ENCODE data around the gene MPIG6B.

DNA sequence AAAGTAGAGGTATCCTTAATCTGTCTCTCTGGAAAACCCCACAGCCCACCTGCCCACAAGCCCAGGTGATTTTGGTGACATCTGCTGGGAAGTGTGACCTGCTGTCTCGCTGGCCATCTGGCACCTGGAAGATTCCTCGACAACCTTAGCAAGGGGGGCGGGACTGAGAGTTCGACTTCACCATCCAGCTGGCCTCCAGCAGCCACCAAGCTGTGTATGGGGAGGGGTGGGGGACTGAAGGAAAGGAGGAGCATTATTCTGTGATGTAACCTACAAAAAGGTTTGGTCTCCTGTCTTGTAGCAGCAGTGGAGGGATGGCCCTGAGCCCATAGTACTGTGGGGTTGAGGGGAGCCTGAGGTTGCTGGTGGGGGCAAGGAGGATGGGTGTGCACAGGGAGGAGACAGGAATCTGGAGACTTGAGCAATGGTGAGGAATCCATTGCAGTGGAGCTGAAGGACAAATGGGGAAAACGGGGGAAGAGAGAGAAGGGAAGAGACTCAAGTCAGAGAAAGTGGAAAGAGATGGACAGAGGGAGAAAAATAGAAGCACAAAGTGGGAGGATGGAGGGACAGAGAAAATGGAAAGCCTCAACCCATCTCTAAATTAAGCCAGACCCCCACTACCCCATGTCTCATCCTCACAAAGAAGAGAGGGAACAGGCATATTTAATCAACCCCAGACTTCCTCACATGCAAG is 12.5 kb upstream of the MPIG6B start:
- TF ChIP-seq, protein P1, sequence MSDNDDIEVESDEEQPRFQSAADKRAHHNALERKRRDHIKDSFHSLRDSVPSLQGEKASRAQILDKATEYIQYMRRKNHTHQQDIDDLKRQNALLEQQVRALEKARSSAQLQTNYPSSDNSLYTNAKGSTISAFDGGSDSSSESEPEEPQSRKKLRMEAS (IDR thresholded peaks at IDR 0.05) = no peak
- no peak for TF ChIP-seq TAF1 (conservative IDR thresholded peaks at IDR 0.05)
- TF ChIP-seq, protein P2, sequence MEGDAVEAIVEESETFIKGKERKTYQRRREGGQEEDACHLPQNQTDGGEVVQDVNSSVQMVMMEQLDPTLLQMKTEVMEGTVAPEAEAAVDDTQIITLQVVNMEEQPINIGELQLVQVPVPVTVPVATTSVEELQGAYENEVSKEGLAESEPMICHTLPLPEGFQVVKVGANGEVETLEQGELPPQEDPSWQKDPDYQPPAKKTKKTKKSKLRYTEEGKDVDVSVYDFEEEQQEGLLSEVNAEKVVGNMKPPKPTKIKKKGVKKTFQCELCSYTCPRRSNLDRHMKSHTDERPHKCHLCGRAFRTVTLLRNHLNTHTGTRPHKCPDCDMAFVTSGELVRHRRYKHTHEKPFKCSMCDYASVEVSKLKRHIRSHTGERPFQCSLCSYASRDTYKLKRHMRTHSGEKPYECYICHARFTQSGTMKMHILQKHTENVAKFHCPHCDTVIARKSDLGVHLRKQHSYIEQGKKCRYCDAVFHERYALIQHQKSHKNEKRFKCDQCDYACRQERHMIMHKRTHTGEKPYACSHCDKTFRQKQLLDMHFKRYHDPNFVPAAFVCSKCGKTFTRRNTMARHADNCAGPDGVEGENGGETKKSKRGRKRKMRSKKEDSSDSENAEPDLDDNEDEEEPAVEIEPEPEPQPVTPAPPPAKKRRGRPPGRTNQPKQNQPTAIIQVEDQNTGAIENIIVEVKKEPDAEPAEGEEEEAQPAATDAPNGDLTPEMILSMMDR (IDR thresholded peaks at IDR 0.05; ENCODE audit: low read depth, low read length, missing input control) = no peak
- TF ChIP-seq EGR1 (IDR thresholded peaks at IDR 0.05; ENCODE audit: low read depth in 2 of 2) = no peak
